ENCODE results near the gene ANKRD6.

Gene ANKRD6

DNA sequence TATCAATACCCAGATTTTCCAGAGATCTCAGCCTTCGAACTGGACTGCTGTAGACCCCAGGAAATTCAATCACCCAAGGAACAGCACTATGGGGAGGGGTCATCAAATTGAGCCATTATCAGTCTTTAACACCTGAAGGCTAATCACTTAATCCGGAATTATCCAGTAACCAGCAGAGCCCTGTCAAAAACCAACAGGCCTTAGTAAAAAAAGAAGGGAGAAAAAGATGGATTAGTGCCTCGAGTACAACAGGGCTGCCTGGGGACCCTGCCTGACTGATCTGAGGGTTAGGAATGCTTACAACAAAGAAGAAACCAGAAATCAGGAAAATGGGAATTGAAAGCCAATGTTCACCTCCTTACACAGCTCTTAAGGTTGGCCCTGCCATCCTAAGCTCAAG, 28.4 kb upstream of the ANKRD6 start:
- ChIA-PET POLR2A (no interaction called here), CTCF (interaction anchor here (1.2 kb wide), 1 partner anchor 33 kb away, joined by 7 read pairs; no protein-coding TSS in a partner anchor)
- TF ChIP-seq, protein P1, sequence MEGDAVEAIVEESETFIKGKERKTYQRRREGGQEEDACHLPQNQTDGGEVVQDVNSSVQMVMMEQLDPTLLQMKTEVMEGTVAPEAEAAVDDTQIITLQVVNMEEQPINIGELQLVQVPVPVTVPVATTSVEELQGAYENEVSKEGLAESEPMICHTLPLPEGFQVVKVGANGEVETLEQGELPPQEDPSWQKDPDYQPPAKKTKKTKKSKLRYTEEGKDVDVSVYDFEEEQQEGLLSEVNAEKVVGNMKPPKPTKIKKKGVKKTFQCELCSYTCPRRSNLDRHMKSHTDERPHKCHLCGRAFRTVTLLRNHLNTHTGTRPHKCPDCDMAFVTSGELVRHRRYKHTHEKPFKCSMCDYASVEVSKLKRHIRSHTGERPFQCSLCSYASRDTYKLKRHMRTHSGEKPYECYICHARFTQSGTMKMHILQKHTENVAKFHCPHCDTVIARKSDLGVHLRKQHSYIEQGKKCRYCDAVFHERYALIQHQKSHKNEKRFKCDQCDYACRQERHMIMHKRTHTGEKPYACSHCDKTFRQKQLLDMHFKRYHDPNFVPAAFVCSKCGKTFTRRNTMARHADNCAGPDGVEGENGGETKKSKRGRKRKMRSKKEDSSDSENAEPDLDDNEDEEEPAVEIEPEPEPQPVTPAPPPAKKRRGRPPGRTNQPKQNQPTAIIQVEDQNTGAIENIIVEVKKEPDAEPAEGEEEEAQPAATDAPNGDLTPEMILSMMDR (IDR thresholded peaks at IDR 0.05; ENCODE audit: control extremely low read depth, extremely low read depth, low read depth, missing control alignments): no peak
- no peak for DNase-seq (ENCODE audit: extremely low spot score)

DNA sequence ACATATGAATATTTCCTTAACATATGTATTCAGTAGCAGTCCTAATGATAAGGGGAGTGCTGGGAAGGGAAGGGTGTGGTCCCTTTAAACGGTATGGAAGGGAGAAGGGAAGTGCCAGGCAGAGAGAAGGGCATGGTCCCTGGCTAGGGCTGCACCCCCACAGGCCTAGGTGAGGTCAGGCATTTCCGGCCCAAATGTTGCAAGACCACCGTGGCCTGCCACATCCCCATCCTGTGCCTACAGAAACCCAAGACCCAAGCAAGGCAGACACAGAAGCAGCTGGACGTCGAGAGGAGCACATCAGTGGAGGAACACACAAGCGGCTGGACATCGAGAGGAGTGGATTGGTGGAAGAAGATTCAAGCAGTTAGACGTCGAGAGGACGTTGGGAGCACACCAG, 26.8 kb upstream of the ANKRD6 start:
- POLR2A ChIA-PET: no interaction called here
- DNase-seq (ENCODE audit: extremely low spot score): no peak
- CTCF ChIA-PET: interaction anchor here (1.2 to 1.6 kb wide), 3 partner anchors 9 to 34 kb away, joined by 3 to 7 read pairs (median 4); no protein-coding TSS in a partner anchor
- TF ChIP-seq, protein P1 (IDR thresholded peaks at IDR 0.05; ENCODE audit: control extremely low read depth, extremely low read depth, low read depth, missing control alignments): no peak

DNA sequence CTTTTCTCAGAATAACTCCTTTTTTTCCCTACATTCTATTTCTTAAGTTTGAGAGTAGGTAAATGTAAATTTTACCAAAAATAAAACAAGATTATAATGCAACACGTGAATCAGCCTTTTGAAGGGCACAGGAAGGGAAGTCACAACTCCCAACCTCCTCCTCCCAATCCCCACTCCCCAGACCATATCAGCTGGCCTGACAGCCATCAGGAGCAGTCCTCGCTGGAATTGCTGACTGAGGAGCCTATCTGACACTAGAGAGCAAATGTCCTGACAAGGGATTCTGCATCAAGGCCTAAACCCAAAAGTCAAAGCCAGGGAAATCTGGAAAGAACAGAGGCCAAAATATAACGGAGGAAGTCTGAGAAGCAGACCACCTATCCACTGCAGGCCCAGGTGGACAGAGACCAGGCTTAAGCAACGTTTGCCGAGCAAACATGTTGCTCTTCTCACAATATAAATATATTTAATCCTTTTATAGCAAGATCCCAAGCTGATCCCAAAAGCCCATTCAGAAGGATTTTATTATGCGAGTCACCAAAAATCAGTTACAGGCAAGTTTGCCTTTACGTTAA, 23.4 kb upstream of the ANKRD6 start:
- ChIA-PET CTCF (interaction anchor here (1.3 to 6.8 kb wide), 2 partner anchors 23 to 38 kb away, joined by 3 to 26 read pairs; no protein-coding TSS in a partner anchor), POLR2A (no interaction called here)
- DNase-seq (ENCODE audit: extremely low spot score): no peak
- TF ChIP-seq, protein P1 (IDR thresholded peaks at IDR 0.05; ENCODE audit: control extremely low read depth, extremely low read depth, low read depth, missing control alignments): no peak

DNA sequence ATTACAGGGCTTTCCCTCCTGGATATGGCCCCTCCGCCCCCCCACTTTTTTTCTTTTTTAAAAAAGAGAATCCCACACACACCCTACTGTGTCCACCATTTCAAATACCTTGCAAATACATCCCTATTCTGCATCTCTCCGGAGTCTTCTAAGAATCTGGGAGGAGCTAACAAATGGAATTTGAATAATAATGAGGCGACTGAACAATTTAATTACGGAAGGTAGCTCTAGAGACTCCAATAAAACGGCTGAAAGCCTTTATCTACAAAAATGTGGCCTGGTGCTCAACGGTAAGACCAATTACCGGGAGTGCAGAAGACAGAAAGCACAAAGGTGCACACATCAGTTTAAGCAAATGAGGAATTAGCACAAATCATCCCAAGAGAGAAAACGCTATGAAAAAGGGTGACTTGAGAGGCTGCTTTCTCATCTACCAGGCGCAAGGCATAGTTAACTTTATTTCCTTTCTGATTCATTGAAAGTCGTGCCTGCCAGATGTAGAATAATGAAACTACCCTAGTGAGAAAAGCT, 22.7 kb upstream of the ANKRD6 start:
- ChIA-PET POLR2A (no interaction called here), CTCF (interaction anchor here (2.2 to 6.8 kb wide), 3 partner anchors 22 to 43 kb away, joined by 12 to 26 read pairs (median 14); no protein-coding TSS in a partner anchor)
- TF ChIP-seq, protein P1 (IDR thresholded peaks at IDR 0.05; ENCODE audit: control extremely low read depth, extremely low read depth, low read depth, missing control alignments): no peak
- no peak for DNase-seq (ENCODE audit: extremely low spot score)

DNA sequence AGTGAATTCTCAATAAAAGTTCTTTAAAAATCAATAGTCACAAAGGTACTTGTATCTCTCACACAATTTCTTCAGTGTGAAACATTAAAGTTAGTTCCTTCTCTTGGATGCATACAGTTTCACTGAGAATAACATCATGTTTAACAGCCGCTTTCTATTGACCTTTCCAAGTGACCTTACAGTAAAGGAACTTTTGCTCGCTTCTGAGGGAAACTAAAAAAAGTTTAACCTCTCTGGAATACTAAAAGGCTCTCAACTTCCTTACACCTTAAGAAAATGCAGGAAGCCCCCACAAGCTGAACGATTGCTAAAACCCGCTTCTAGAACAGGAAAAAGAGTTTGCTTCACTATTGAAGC, 22.2 kb upstream of the ANKRD6 start:
- ChIA-PET CTCF (interaction anchor here (2.2 to 6.8 kb wide), 3 partner anchors 21 to 43 kb away, joined by 12 to 26 read pairs (median 14); no protein-coding TSS in a partner anchor), POLR2A (no interaction called here)
- no peak for DNase-seq (ENCODE audit: extremely low spot score)
- TF ChIP-seq, protein P1 (IDR thresholded peaks at IDR 0.05; ENCODE audit: control extremely low read depth, extremely low read depth, low read depth, missing control alignments): no peak

DNA sequence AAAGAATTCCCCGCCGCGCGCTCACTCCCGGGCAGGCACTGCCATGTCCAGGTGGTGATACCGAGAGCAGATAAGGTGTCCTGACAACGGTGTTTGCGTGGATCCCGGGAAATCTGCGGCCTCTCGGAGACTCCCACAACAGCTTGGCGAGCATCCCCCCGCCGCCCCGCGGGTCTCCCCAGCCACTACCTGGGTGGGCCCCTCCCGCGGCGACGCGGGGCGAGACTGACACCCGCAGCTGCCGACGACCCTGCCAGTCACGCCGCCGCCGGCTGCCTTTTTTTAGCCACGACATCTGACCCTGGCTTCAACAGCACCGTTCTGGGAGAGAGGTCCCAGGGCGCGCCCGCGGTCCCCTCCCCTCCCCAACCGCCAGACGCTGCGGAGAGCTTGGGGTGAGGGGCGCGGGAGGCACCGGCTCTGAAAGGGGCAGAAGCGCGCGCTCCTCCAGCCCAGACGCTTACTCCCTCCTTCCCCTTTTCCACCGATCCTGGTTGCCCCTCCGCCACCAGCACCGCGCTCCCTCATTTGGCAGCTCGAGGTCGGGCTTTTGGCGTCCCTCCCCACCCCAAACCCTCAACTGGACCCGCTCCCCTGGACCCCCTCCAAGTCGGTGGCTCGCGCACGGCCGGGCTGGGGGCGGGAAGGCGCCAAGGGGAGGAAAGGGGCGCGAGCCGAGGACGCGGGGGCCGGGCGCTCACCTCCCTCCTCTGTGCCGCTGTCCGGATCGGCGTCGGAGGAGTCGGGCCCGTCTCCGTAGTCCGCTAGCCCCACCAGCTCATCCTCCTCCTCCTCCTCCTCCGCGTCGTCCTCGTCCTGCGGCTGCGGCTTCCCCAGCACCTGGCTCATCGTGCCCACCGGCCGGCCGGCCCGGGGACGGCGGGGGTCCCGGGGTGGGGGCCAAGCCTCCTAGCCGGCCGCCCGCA, 21.5 kb upstream of the ANKRD6 start:
- POLR2A ChIA-PET: interaction anchor here (0.7 kb wide), 1 partner anchor 12 kb away, joined by 3 read pairs; no protein-coding TSS in a partner anchor
- CTCF ChIA-PET: interaction anchor here (2.2 to 6.8 kb wide), 3 partner anchors 21 to 44 kb away, joined by 12 to 26 read pairs (median 14); no protein-coding TSS in a partner anchor

More for the DNA sequence above, 21.5 kb upstream of the ANKRD6 start:
- DNase-seq (ENCODE audit: extremely low spot score): peak; percentile 61
- TF ChIP-seq, protein P1 (IDR thresholded peaks at IDR 0.05; ENCODE audit: control extremely low read depth, extremely low read depth, low read depth, missing control alignments): no peak

Measured in GM10248 (cell line).